Measurements from ENCODE around the gene MDM2. TPM values are rescaled to one million over a fixed set of nuclear protein-coding genes. Genes with fewer than 3 reads are reported as not detected.
A peak's percentile ranks its signal among the peaks of the same experiment; 100 is the strongest.
"Not testable (repeated sequence)": the region's sequence is repeated elsewhere in the genome, so short reads cannot be mapped to it uniquely, and the experiment has no call there.

The MDM2 gene
- total RNA-seq, 2 donors from 2014 or later = 102 to 137 TPM

DNA sequence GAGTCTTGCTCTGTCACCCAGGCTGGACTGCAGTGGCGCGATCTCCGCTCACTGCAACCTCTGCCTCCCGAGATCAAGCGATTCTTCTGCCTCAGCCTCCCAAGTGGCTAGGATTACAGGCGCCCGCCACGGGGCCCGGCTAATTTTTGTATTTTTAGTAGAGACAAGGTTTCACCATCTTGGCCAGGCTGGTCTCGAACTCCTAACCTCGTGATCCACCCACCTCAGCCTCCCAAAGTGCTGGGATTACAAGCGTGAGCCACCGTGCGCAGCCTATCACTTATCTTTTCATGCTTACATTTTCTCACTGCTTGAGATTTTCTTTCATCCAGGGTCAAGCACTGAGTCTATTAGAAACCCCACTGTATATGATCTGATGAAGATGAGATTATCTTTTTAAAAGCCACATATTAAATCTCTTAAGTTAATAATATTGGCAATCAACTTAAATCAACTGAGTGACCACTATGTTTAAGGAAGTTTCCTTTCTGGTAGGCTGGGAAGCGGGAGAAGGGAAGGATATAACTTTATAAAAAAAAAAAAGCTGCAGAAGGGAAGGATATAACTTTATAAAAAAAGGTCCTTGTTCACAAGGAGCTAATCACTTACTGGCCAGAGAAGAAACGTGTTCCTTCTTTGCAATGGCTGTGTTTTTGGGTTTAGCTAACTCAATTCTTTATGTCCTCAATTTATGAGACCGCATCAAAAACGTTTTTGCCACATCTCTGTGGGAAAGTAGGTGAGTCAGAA, 1.3 kb upstream of the MDM2 start:
- peaks cover 27% of the 10 kb centered on the region for H3K36me3 Mint-ChIP-seq (ENCODE audit: low read depth)
- no peaks in the 10 kb centered on the region for H3K27me3 Mint-ChIP-seq (ENCODE audit: insufficient read depth)
- Histone ChIP-seq H3K4me1 (ENCODE audit: control insufficient read depth, insufficient read depth, low read length) (peaks cover 3% of the 10 kb centered on the region), H3K27ac (ENCODE audit: low read depth, low read length) (no peak overlapping the region), H3K36me3 (ENCODE audit: control insufficient read depth, insufficient read depth, low read length) (peaks cover 19% of the 10 kb centered on the region), H3K9ac (ENCODE audit: extremely low read depth, low read length, poor library complexity, severe bottlenecking) (peak overlapping the region; percentile 97), H3K27me3 (ENCODE audit: control insufficient read depth, insufficient read depth, low read length, poor library complexity, severe bottlenecking) (no peaks in the 10 kb centered on the region), H3K4me3 (ENCODE audit: low read length) (peak overlapping the region; percentile 97), H3K9me3 (ENCODE audit: control insufficient read depth, low read length) (no peaks in the 10 kb centered on the region)
- H3K9me3 Mint-ChIP-seq = no peaks in the 10 kb centered on the region
- no peak for DNase-seq
- H3K27ac Mint-ChIP-seq = no peak overlapping the region
- peak overlapping the region; percentile 95 for H3K4me3 Mint-ChIP-seq
- peaks cover 22% of the 10 kb centered on the region for H3K4me1 Mint-ChIP-seq
- WGBS, 2 experiments (ENCODE audit: insufficient coverage in 1 of 2, insufficient read length in 1 of 2) = 82 to 94% methylated on average over 3 to 16 of the region's 18 CpGs
- TF ChIP-seq, protein P1, sequence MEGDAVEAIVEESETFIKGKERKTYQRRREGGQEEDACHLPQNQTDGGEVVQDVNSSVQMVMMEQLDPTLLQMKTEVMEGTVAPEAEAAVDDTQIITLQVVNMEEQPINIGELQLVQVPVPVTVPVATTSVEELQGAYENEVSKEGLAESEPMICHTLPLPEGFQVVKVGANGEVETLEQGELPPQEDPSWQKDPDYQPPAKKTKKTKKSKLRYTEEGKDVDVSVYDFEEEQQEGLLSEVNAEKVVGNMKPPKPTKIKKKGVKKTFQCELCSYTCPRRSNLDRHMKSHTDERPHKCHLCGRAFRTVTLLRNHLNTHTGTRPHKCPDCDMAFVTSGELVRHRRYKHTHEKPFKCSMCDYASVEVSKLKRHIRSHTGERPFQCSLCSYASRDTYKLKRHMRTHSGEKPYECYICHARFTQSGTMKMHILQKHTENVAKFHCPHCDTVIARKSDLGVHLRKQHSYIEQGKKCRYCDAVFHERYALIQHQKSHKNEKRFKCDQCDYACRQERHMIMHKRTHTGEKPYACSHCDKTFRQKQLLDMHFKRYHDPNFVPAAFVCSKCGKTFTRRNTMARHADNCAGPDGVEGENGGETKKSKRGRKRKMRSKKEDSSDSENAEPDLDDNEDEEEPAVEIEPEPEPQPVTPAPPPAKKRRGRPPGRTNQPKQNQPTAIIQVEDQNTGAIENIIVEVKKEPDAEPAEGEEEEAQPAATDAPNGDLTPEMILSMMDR (conservative IDR thresholded peaks at IDR 0.05) = no peak

DNA sequence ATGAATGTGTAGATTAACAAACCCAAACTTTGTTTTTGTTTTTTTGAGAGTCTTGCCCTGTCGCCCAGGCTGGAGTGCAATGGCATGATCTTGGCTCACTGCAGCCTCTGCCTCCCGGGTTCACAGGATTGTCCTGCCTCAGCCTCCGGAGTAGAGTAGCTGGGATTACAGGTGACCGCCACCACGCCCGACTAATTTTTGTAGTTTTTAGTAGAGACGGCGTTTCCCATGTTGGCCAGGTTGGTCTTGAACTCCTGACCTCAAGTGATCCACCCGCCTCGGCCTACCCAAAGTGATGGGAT, 752 bp upstream of the MDM2 start:
- peaks cover 28% of the 10 kb centered on the region for H3K36me3 Mint-ChIP-seq (ENCODE audit: low read depth)
- H3K9me3 ChIP-seq (ENCODE audit: control insufficient read depth, low read length); H3K9me3 Mint-ChIP-seq; H3K27me3 ChIP-seq (ENCODE audit: control insufficient read depth, insufficient read depth, low read length, poor library complexity, severe bottlenecking); H3K27me3 Mint-ChIP-seq (ENCODE audit: insufficient read depth); H3K4me1 ChIP-seq (ENCODE audit: control insufficient read depth, insufficient read depth, low read length): not testable (repeated sequence)
- peak overlapping the region; percentile 96 for H3K27ac Mint-ChIP-seq
- peak overlapping the region; percentile 95 for H3K4me3 Mint-ChIP-seq
- H3K9ac ChIP-seq (ENCODE audit: extremely low read depth, low read length, poor library complexity, severe bottlenecking) = peak overlapping the region; percentile 97
- peak overlapping the region; percentile 97 for H3K4me3 ChIP-seq (ENCODE audit: low read length)
- peak overlapping the region; percentile 60 for H3K27ac ChIP-seq (ENCODE audit: low read depth, low read length)
- peaks cover 22% of the 10 kb centered on the region for H3K4me1 Mint-ChIP-seq
- peaks cover 21% of the 10 kb centered on the region for H3K36me3 ChIP-seq (ENCODE audit: control insufficient read depth, insufficient read depth, low read length)
- WGBS, 2 experiments (ENCODE audit: insufficient coverage in 1 of 2, insufficient read length in 1 of 2) = 41 to 52% methylated on average over 10 of the region's 10 CpGs
- peak; percentile 86 for DNase-seq

DNA sequence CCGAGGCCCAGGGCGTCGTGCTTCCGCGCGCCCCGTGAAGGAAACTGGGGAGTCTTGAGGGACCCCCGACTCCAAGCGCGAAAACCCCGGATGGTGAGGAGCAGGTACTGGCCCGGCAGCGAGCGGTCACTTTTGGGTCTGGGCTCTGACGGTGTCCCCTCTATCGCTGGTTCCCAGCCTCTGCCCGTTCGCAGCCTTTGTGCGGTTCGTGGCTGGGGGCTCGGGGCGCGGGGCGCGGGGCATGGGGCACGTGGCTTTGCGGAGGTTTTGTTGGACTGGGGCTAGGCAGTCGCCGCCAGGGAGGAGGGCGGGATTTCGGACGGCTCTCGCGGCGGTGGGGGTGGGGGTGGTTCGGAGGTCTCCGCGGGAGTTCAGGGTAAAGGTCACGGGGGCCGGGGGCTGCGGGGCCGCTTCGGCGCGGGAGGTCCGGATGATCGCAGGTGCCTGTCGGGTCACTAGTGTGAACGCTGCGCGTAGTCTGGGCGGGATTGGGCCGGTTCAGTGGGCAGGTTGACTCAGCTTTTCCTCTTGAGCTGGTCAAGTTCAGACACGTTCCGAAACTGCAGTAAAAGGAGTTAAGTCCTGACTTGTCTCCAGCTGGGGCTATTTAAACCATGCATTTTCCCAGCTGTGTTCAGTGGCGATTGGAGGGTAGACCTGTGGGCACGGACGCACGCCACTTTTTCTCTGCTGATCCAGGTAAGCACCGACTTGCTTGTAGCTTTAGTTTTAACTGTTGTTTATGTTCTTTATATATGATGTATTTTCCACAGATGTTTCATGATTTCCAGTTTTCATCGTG, 612 bp downstream of the MDM2 start:
- peak overlapping the region; percentile 99 for H3K27ac Mint-ChIP-seq
- no peaks in the 10 kb centered on the region for H3K27me3 Mint-ChIP-seq (ENCODE audit: insufficient read depth)
- peaks cover 38% of the 10 kb centered on the region for H3K36me3 Mint-ChIP-seq (ENCODE audit: low read depth)
- H3K9ac ChIP-seq (ENCODE audit: extremely low read depth, low read length, poor library complexity, severe bottlenecking) = peak overlapping the region; percentile 97
- peak overlapping the region; percentile 98 for H3K27ac ChIP-seq (ENCODE audit: low read depth, low read length)
- peak; percentile 97 for DNase-seq
- H3K9me3 Mint-ChIP-seq = no peaks in the 10 kb centered on the region
- peak overlapping the region; percentile 97 for H3K4me3 ChIP-seq (ENCODE audit: low read length)
- peaks cover 31% of the 10 kb centered on the region for H3K4me1 Mint-ChIP-seq
- no peaks in the 10 kb centered on the region for H3K9me3 ChIP-seq (ENCODE audit: control insufficient read depth, low read length)
- H3K4me3 Mint-ChIP-seq = peak overlapping the region; percentile 95
- H3K27me3 ChIP-seq (ENCODE audit: control insufficient read depth, insufficient read depth, low read length, poor library complexity, severe bottlenecking) = no peaks in the 10 kb centered on the region
- peaks cover 34% of the 10 kb centered on the region for H3K36me3 ChIP-seq (ENCODE audit: control insufficient read depth, insufficient read depth, low read length)
- TF ChIP-seq, protein P1 (conservative IDR thresholded peaks at IDR 0.05) = no peak
- 0 to 2% methylated on average over 22 to 60 of the region's 61 CpGs for WGBS, 2 experiments (ENCODE audit: insufficient coverage in 1 of 2, insufficient read length in 1 of 2)
- peaks cover 3% of the 10 kb centered on the region for H3K4me1 ChIP-seq (ENCODE audit: control insufficient read depth, insufficient read depth, low read length)

All from endodermal cell (in vitro differentiated cells).